Coronary artery (tissue), 2 donors: Measurements from ENCODE around the gene PTGS1.
"Not testable (repeated sequence)": the region's sequence is repeated elsewhere in the genome, so short reads cannot be mapped to it uniquely, and the experiment has no call there.

Experiments
- DNase-seq: peaks from one replicate; pipeline ENCODE4 v3.0.0-alpha.2; 2017; ENCODE audit warnings: low spot score
- H3K27ac ChIP-seq, 2 donors: fragments of 200-600 bp; sonication (generic); one replicate each; pipeline ENCODE4 v1.5.1; 2016 to 2019
- H3K4me3 ChIP-seq: fragments of 200-600 bp; sonication (generic); 2 replicates; pipeline ENCODE4 v1.5.1; 2016; ENCODE audit warnings: mild to moderate bottlenecking, moderate library complexity
- CTCF ChIP-seq: fragments of 200-600 bp; sonication (generic); IDR thresholded peaks from one replicate; pipeline ENCODE4 v1.5.1; 2019; ENCODE audit warnings: antibody characterized with exemption

PTGS1 gene

GRCh38 chr9:122397749-122398148, 26.9 kb downstream of the PTGS1 start:
- Histone ChIP-seq H3K27ac (no peak overlapping the region), H3K4me3 (no peak overlapping the region)
- TF ChIP-seq CTCF: no peak
- no peak for DNase-seq

GRCh38 chr9:122398371-122398924, 27.6 kb downstream of the PTGS1 start:
- no peak for TF ChIP-seq CTCF
- no peak overlapping the region for H3K4me3 ChIP-seq
- no peak overlapping the region for H3K27ac ChIP-seq
- no peak for DNase-seq

GRCh38 chr9:122401896-122402295, 31.1 kb downstream of the PTGS1 start:
- DNase-seq: no peak
- Histone ChIP-seq H3K27ac (no peak overlapping the region), H3K4me3 (no peak overlapping the region)
- TF ChIP-seq CTCF: no peak

- DNase-seq: no peak
- no peak overlapping the region for H3K4me3 ChIP-seq
- no peak for TF ChIP-seq CTCF
- no peak overlapping the region for H3K27ac ChIP-seq
Measured at GRCh38 chr9:122402403-122402871, 31.6 kb downstream of the PTGS1 start.

- Histone ChIP-seq H3K4me3 (no peak overlapping the region), H3K27ac (no peak overlapping the region)
- DNase-seq: no peak
- no peak for TF ChIP-seq CTCF
Measured at GRCh38 chr9:122402874-122403273, 32.0 kb downstream of the PTGS1 start.

GRCh38 chr9:122403381-122404000, 32.7 kb downstream of the PTGS1 start:
- TF ChIP-seq CTCF: no peak
- Histone ChIP-seq H3K4me3 (no peak overlapping the region), H3K27ac (no peak overlapping the region)
- no peak for DNase-seq

GRCh38 chr9:122405304-122406069, 34.7 kb downstream of the PTGS1 start:
- not testable (repeated sequence) for H3K27ac ChIP-seq, DNase-seq, H3K4me3 ChIP-seq
